GM23338 (cell line): Measurements from ENCODE around the gene SYNE2.

Source experiments
- EZH2 ChIP-seq: fragments of 200-600 bp; sonication (generic); IDR thresholded peaks from one replicate; pipeline ENCODE4 v1.8.0; 2017; ENCODE audit warnings: antibody characterized with exemption, mild to moderate bottlenecking, low read depth; ENCODE audit not compliant: unreplicated experiment
- POLR2AphosphoS5 ChIP-seq: IDR thresholded peaks from 2 replicates; pipeline ENCODE4 v1.6.1; 2016; ENCODE audit warnings: antibody characterized with exemption, low read depth
- TF ChIP-seq, protein P1 (sequence below): IDR thresholded peaks from one replicate; pipeline ENCODE4 v1.6.1; 2018; ENCODE audit warnings: antibody characterized with exemption; ENCODE audit not compliant: unreplicated experiment

DNA sequence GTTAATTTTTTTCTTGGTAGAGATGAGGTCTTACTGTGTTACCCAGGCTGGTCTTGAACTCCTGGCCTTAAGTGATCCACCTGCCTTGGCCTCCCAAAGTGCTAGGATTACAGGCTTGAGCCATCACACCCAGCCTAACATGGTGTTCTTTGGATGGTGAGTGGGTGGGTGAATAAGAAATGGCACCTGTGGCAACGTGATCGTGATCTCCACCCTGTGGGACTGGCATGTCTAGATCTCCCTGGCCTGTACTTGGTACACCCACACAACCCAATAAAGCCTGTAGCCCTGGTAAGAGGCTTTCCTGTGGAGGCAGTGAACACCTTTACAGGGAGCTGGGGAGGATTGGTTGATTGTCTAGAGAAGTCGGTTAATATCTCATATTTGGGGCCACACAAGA lies 25.2 kb downstream of the SYNE2 start:
- TF ChIP-seq POLR2AphosphoS5 (no peak), EZH2 (no peak)
- TF ChIP-seq, protein P1, sequence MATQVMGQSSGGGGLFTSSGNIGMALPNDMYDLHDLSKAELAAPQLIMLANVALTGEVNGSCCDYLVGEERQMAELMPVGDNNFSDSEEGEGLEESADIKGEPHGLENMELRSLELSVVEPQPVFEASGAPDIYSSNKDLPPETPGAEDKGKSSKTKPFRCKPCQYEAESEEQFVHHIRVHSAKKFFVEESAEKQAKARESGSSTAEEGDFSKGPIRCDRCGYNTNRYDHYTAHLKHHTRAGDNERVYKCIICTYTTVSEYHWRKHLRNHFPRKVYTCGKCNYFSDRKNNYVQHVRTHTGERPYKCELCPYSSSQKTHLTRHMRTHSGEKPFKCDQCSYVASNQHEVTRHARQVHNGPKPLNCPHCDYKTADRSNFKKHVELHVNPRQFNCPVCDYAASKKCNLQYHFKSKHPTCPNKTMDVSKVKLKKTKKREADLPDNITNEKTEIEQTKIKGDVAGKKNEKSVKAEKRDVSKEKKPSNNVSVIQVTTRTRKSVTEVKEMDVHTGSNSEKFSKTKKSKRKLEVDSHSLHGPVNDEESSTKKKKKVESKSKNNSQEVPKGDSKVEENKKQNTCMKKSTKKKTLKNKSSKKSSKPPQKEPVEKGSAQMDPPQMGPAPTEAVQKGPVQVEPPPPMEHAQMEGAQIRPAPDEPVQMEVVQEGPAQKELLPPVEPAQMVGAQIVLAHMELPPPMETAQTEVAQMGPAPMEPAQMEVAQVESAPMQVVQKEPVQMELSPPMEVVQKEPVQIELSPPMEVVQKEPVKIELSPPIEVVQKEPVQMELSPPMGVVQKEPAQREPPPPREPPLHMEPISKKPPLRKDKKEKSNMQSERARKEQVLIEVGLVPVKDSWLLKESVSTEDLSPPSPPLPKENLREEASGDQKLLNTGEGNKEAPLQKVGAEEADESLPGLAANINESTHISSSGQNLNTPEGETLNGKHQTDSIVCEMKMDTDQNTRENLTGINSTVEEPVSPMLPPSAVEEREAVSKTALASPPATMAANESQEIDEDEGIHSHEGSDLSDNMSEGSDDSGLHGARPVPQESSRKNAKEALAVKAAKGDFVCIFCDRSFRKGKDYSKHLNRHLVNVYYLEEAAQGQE, result no peak
